Small intestine (tissue), 7 donors: ENCODE measurements around the gene RGP1. TPM values are rescaled to one million over a fixed set of nuclear protein-coding genes. Genes with fewer than 3 reads are reported as not detected.

ENCODE experiments used
- DNase-seq, 2 donors: peaks; one replicate each; pipeline versions ENCODE4 v3.0.0 to v3.0.0-alpha.2; 2013
- FAIRE-seq: peaks from 2 replicates; lab custom pipeline; 2012; peaks lifted over from hg19 to GRCh38; lab: Jason Lieb, UNC
- H3K27ac ChIP-seq, 3 donors: one replicate each; pipeline ENCODE4 v1.5.1; 2013; ENCODE audit warnings: low read length in 2 of 3, mild to moderate bottlenecking in 2 of 3, control low read depth in 1 of 3, inconsistent platforms in 1 of 3, low read depth in 1 of 3, moderate library complexity in 1 of 3
- H3K27me3 ChIP-seq, 3 donors: one replicate each; pipeline ENCODE4 v1.6.1; 2013; ENCODE audit warnings: low read length in 3 of 3, inconsistent platforms in 1 of 3; ENCODE audit not compliant: control insufficient read depth in 3 of 3, insufficient read depth in 3 of 3
- H3K36me3 ChIP-seq, 3 donors: one replicate each; pipeline ENCODE4 v1.6.1; 2013; ENCODE audit warnings: low read length in 3 of 3, inconsistent platforms in 1 of 3, low read depth in 1 of 3, mild to moderate bottlenecking in 1 of 3, moderate library complexity in 1 of 3; ENCODE audit not compliant: control insufficient read depth in 3 of 3, insufficient read depth in 2 of 3
- H3K4me1 ChIP-seq, 3 donors: one replicate each; pipeline ENCODE4 v1.6.1; 2013; ENCODE audit warnings: low read length in 2 of 3, inconsistent platforms in 1 of 3, low read depth in 1 of 3, mild to moderate bottlenecking in 1 of 3, moderate library complexity in 1 of 3; ENCODE audit not compliant: control insufficient read depth in 3 of 3, insufficient read depth in 2 of 3
- H3K4me3 ChIP-seq, 3 donors: one replicate each; pipeline ENCODE4 v1.5.1; 2013; ENCODE audit warnings: low read length in 3 of 3, control low read depth in 1 of 3, inconsistent platforms in 1 of 3, low read depth in 1 of 3, mild to moderate bottlenecking in 1 of 3, moderate library complexity in 1 of 3
- H3K9me3 ChIP-seq, 2 donors: one replicate each; pipeline ENCODE4 v1.6.1; 2013; ENCODE audit warnings: low read depth in 1 of 2, low read length in 1 of 2; ENCODE audit not compliant: control insufficient read depth in 2 of 2, insufficient read depth in 1 of 2
- WGBS, 3 donors: extraction: QIAGEN DNeasy Blood & Tissue Kit; methylation state at CpG; one replicate each; pipeline ENCODE4 v1.1.7; 2013; 5-methylcytosine and 5-hydroxymethylcytosine counted together
- polyA plus RNA-seq, 4 donors: library from polyadenylated mRNA; stranded (reverse) in 3 of 4; unstranded in 1 of 4; fragments of 200-250 nt in 3 of 4; fragments of 120-200 nt in 1 of 4; gene quantifications; one replicate each; pipeline versions ENCODE4 v1.2.1 to v1.2.3, GENCODE V29; 2013
- donor health status: healthy with polysubstance abuse.
- donor health status: control.
- donor health status: control.
- donor health status: Bipolar disorder and iron deficiency.
- donor health status: healthy.

Gene RGP1
- polyA plus RNA-seq, 4 donors: 8.1 to 20.9 (median 15.4) TPM

- Histone ChIP-seq H3K9me3 (no peaks in the 10 kb centered on the region), H3K36me3 (peaks cover 44 to 86% (median 66%) of the 10 kb centered on the region in 3 donors), H3K27ac (no peak overlapping the region), H3K4me1 (no peaks in the 10 kb centered on the region), H3K27me3 (no peaks in the 10 kb centered on the region), H3K4me3 (no peak overlapping the region)
- no peak for FAIRE-seq
- DNase-seq: no peak
- 86 to 97% (median 87%) methylated on average over 10 of the region's 10 CpGs for WGBS, 3 donors
These were observed 42.1 kb upstream of the RGP1 start for GRCh38 chr9:35706951-35707350.

GRCh38 chr9:35708146-35708545, 40.9 kb upstream of the RGP1 start:
- Histone ChIP-seq H3K27me3 (no peaks in the 10 kb centered on the region), H3K27ac (no peak overlapping the region), H3K36me3 (peaks cover 45 to 89% (median 72%) of the 10 kb centered on the region in 3 donors), H3K4me3 (no peak overlapping the region), H3K9me3 (no peaks in the 10 kb centered on the region), H3K4me1 (no peaks in the 10 kb centered on the region)
- DNase-seq (no peak), FAIRE-seq (no peak)
- 94 to 98% (median 95%) methylated on average over 4 of the region's 4 CpGs for WGBS, 3 donors

DNA sequence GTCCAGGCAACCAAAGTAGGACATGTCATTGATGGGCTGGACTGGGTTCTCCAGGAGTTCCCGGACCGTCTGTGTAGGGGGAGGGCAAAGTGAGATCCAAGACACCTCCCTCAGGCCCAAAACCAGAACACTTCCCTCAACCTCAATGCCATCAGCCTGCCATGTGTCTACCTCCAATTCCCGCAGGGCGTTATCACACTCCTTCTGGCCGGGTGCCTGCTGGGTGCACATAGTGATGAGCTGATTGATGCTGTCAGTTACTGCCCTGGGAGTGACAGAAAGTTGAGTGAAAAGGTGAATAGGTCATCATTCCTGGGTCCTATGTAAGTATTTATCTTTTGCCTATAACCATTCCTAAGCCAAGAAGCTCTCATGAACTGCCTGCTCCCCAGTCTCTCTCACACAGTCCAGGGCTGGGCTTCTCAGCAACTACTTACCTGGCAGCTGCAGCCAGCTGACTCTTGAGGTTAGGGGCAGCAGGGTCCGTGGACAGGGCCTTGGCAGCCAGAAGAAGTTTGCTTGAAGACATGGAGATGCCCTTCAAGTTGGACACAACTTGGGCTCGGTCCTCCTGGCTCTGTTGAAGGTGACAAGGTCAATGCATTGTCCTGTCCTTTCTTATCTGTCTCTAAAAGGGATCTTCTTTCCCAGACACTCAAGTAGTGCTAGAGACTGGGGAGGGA, 38.1 kb upstream of the RGP1 start:
- no peak overlapping the region for H3K4me3 ChIP-seq
- H3K36me3 ChIP-seq: peaks cover 34 to 85% (median 63%) of the 10 kb centered on the region in 3 donors
- H3K9me3 ChIP-seq: no peaks in the 10 kb centered on the region
- H3K4me1 ChIP-seq: no peaks in the 10 kb centered on the region
- FAIRE-seq: no peak
- H3K27ac ChIP-seq: no peak overlapping the region
- WGBS, 3 donors: 78 to 85% (median 83%) methylated on average over 7 of the region's 7 CpGs
- no peak for DNase-seq
- H3K27me3 ChIP-seq: no peaks in the 10 kb centered on the region

DNA sequence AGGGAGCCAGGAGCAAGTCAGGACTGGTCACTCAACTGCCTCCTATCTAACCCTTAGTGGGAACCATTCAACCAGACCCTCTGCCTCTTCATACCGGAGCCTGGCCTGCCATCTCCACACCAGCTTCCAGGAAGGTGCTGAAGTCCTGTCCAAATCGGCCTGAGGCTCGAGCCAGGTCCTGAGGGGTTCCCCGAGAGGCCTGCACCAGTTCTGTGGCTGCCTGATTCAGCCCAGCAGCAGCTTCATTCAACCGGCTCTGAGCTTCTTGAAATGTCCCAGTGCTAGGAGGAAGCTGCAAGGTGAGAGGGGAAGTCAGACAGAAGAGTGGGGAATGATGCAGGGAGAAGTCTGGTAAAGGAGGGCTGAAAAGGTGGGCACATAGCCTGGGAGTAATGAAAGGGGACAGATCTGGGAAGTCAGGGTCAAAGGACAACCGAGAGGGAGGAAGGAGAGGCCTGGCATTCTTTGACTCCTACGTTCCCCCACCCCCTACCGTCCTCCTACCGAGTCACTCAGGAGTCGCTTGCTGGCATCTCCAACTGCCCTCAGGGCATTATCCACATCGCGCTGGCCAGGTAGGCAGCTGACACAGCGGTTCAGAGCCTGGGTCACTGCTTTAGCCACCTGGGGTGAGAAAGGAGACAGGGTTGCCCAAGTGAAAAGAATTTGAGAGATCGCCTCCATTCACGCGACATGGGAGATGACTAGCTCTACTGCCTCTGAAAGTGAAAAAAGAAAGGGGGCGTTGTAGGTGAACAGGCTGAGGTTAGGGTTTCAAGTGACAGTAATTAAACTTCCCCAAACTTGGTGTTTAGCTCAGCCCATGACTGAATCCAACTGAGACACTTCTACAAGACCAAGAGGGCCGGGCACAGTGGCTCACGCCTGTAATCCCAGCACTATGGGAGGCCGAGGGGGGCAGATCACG, 37.3 kb upstream of the RGP1 start:
- WGBS, 3 donors: 85 to 88% (median 85%) methylated on average over 21 of the region's 21 CpGs
- Histone ChIP-seq H3K36me3 (peaks cover 29 to 83% (median 62%) of the 10 kb centered on the region in 3 donors), H3K27ac (no peak overlapping the region), H3K9me3 (no peaks in the 10 kb centered on the region), H3K4me3 (no peak overlapping the region), H3K4me1 (no peaks in the 10 kb centered on the region), H3K27me3 (no peaks in the 10 kb centered on the region)
- DNase-seq (no peak), FAIRE-seq (no peak)

DNA sequence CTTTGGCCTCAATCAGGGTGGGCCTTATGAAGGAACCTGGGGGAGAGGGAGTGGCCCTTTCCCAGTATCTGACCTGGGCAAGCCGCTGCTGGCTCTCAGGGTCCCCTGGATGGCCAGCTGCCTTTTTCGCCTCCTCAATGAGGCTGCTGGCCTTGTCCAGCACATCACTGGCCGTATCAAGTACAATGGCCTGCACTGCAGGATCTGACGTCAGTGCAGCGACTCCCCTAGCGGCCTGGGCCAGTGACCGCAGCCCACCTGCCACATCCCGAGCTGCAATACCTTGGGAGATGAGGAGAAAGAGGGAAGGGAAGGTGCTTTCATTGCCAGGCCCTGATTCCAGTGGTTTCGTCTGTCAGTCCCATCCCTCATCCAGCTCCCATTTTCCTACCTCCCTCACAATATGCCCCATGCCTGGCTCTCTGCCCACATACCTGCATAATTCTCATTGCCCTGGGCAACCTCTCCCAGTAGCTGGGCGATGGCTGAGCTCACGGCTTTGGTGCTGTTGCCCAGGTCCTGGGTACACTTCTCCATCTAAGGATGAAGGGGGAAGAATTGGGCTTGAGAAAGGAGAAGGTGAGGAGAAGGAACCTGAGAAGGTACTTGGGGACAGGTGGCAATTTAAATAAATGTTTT, 36.2 kb upstream of the RGP1 start:
- H3K4me3 ChIP-seq: no peak overlapping the region
- 89 to 91% (median 89%) methylated on average over 10 to 11 of the region's 11 CpGs for WGBS, 3 donors
- DNase-seq (no peak), FAIRE-seq (no peak)
- H3K9me3 ChIP-seq: no peaks in the 10 kb centered on the region
- H3K4me1 ChIP-seq: no peaks in the 10 kb centered on the region
- H3K27me3 ChIP-seq: no peaks in the 10 kb centered on the region
- peaks cover 29 to 84% (median 61%) of the 10 kb centered on the region in 3 donors for H3K36me3 ChIP-seq
- no peak overlapping the region for H3K27ac ChIP-seq

DNA sequence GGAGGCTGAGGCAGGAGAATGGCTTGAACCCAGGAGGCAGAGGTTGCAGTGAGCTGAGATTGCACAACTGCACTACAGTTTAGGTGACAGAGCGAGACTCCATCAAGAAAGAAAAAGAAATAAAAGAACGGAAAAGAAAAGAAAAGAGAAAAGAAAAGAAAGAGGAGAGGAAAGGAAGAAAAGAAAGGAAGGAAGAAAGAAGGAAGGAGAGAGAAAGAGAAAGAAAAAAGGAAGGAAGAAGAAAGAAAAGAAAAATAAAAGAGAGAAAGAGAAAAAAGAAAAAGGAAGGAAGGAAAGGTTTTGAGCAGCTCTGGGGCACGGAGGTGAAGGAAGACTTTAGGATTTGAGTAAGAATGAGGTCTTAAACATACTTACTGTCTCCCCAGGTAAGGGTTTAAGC, 35.5 kb upstream of the RGP1 start:
- Histone ChIP-seq H3K27me3 (no peaks in the 10 kb centered on the region), H3K4me1 (no peaks in the 10 kb centered on the region), H3K9me3 (no peaks in the 10 kb centered on the region), H3K4me3 (no peak overlapping the region), H3K36me3 (peaks cover 31 to 85% (median 61%) of the 10 kb centered on the region in 3 donors), H3K27ac (no peak overlapping the region)
- DNase-seq (no peak), FAIRE-seq (no peak)
- whole genome bisulfite sequencing, 3 donors: 88 to 94% (median 92%) methylated on average over 3 of the region's 3 CpGs

- 88 to 96% (median 91%) methylated on average over 6 of the region's 6 CpGs for WGBS, 3 donors
- H3K4me1 ChIP-seq: no peaks in the 10 kb centered on the region
- no peak overlapping the region for H3K27ac ChIP-seq
- H3K9me3 ChIP-seq: no peaks in the 10 kb centered on the region
- FAIRE-seq (no peak), DNase-seq (no peak)
- H3K27me3 ChIP-seq: no peaks in the 10 kb centered on the region
- peaks cover 34 to 88% (median 66%) of the 10 kb centered on the region in 3 donors for H3K36me3 ChIP-seq
- no peak overlapping the region for H3K4me3 ChIP-seq
These were observed 35.0 kb upstream of the RGP1 start for GRCh38 chr9:35714123-35714522.

GRCh38 chr9:35714579-35715252, 34.4 kb upstream of the RGP1 start:
- no peaks in the 10 kb centered on the region for H3K4me1 ChIP-seq
- WGBS, 3 donors: 96 to 97% (median 96%) methylated on average over 11 to 13 of the region's 13 CpGs
- H3K27ac ChIP-seq: no peak overlapping the region
- DNase-seq (no peak), FAIRE-seq (no peak)
- peaks cover 39 to 91% (median 70%) of the 10 kb centered on the region in 3 donors for H3K36me3 ChIP-seq
- H3K4me3 ChIP-seq: no peak overlapping the region
- no peaks in the 10 kb centered on the region for H3K9me3 ChIP-seq
- no peaks in the 10 kb centered on the region for H3K27me3 ChIP-seq
